Measurements from ENCODE around the gene RGS10. TPM values are rescaled to one million over a fixed set of nuclear protein-coding genes. Genes with fewer than 3 reads are reported as not detected.

Gene RGS10
- total and polyA plus RNA-seq, 9 of the 15 experiments (the other 6 are each of a cell fraction or from before 2014, with no cell fraction given) = 31.9 to 123 (median 62.1) TPM

- CTCF ChIA-PET (ENCODE audit: low intra/inter-chr PET ratio) = no interaction called here
- in situ Hi-C loops (cut with MboI) (no loop called here), intact Hi-C loops (cut with micrococcal nuclease) (no loop called here)
- H3K27me3 ChIP-seq (ENCODE audit: control insufficient read depth in 2 of 2, insufficient read depth in 2 of 2, low read length in 2 of 2) = peaks cover 5 to 33% of the 10 kb centered on the region in 2 experiments
- no TSS peak for BruUV-seq (replicated peaks)
- H3K9me1 ChIP-seq (ENCODE audit: control insufficient read depth, insufficient read depth, low read length) = no peaks in the 10 kb centered on the region
- peaks cover 3% of the 10 kb centered on the region for H3K9me3 ChIP-seq (replicated peaks; ENCODE audit: control insufficient read depth, insufficient read depth, low read depth, low read length)
- ATAC-seq (no peak), DNase-seq (ENCODE audit: extremely low read depth in 1 of 4, low spot score in 3 of 4) (no peak), FAIRE-seq (no peak)
- no peaks in the 10 kb centered on the region for H3K36me3 ChIP-seq (ENCODE audit: control insufficient read depth, insufficient read depth, low read length)
- no peaks in the 10 kb centered on the region for H3K4me1 ChIP-seq (replicated peaks in 1 of 2; ENCODE audit: control insufficient read depth in 2 of 2, insufficient read depth in 2 of 2, low read length in 2 of 2)
- POLR2A ChIA-PET = no interaction called here
- WGBS (ENCODE audit: insufficient coverage, low coverage, missing lambda C conversion rate) = 4% methylated on average over 10 of the region's 10 CpGs
- no peak overlapping the region for H3K27ac ChIP-seq (ENCODE audit: extremely low read depth, low read depth, low read length)
- no peaks in the 10 kb centered on the region for H3K79me2 ChIP-seq (ENCODE audit: control insufficient read depth, insufficient read depth, low read length)
- no peak overlapping the region for H2AFZ ChIP-seq (ENCODE audit: low read depth, low read length)
- TF ChIP-seq FOXA3 (CRISPR knock-in tag; conservative IDR thresholded peaks at IDR 0.05 in 1 of 2, IDR thresholded peaks at IDR 0.05 in 1 of 2) = no peak
- no peak for TF ChIP-seq KLF6 (CRISPR knock-in tag; IDR thresholded peaks at IDR 0.05; ENCODE audit: borderline replicate concordance)
- TF ChIP-seq FOXK2 (conservative IDR thresholded peaks at IDR 0.05 in 1 of 2, IDR thresholded peaks at IDR 0.05 in 1 of 2; ENCODE audit: low read depth in 2 of 2) = no peak
- no peak for TF ChIP-seq TAF7 (tag; IDR thresholded peaks at IDR 0.05)
- no peak for TF ChIP-seq SREBF1 (IDR thresholded peaks at IDR 0.05; ENCODE audit: borderline replicate concordance, low read depth, low read length)
- TF ChIP-seq ZBED1 (IDR thresholded peaks at IDR 0.05) = no peak
- TF ChIP-seq ZNF561 (CRISPR knock-in tag; conservative IDR thresholded peaks at IDR 0.05) = no peak
- TF ChIP-seq ZBTB11 (CRISPR knock-in tag; IDR thresholded peaks at IDR 0.05) = no peak
- no peak for TF ChIP-seq ZNF584 (CRISPR knock-in tag; IDR thresholded peaks at IDR 0.05; ENCODE audit: low read depth)
- no peak for TF ChIP-seq ZKSCAN1 (IDR thresholded peaks at IDR 0.05; ENCODE audit: low read depth, low read length)
- TF ChIP-seq BHLHE40 (IDR thresholded peaks at IDR 0.05; ENCODE audit: low read length) = no peak
- TF ChIP-seq HSF4 (CRISPR knock-in tag; IDR thresholded peaks at IDR 0.05; ENCODE audit: borderline replicate concordance) = no peak
- no peak for TF ChIP-seq ETV6 (IDR thresholded peaks at IDR 0.05; ENCODE audit: borderline replicate concordance in 1 of 2, low read depth in 2 of 2, low read length in 1 of 2)
- no peak for TF ChIP-seq ETV6 (CRISPR knock-in tag; IDR thresholded peaks at IDR 0.05; ENCODE audit: borderline replicate concordance)
- no peak for TF ChIP-seq ZZZ3 (IDR thresholded peaks at IDR 0.05)
- no peak overlapping the region for H3K9ac ChIP-seq (ENCODE audit: insufficient read depth in 1 of 2, low read depth in 2 of 2, low read length in 2 of 2)
- H3K4me3 ChIP-seq = no peak overlapping the region
- H3K4me2 ChIP-seq (ENCODE audit: insufficient read depth, low read length) = no peak overlapping the region
- no peaks in the 10 kb centered on the region for H4K20me1 ChIP-seq (replicated peaks; ENCODE audit: control insufficient read depth, insufficient read depth, low read length)
These were observed 67.9 kb downstream of the RGS10 start for GRCh38 chr10:119474606-119475005.
